Endothelial cell of umbilical vein (primary cell): ENCODE results near the gene MMP23B. TPM values are rescaled to one million over a fixed set of nuclear protein-coding genes. Genes with fewer than 3 reads are reported as not detected.

Source experiments
- BruUV-seq: library from RNA; stranded (reverse); fragments of 400-500 nt; replicated peaks from 2 replicates; lab custom pipeline; 2021; lab: Mats Ljungman, UMichigan
- CTCF ChIA-PET: fragments of 300-600, 350-600 bp; sonication (Branson Sonifier 250); formaldehyde crosslinking; loops from one replicate; lab custom pipeline; 2021; ENCODE audit warnings: antibody characterized with exemption, inconsistent platforms; lab: Charles Lee
- POLR2A ChIA-PET: fragments of 300-600, 350-600 bp; sonication (Branson Sonifier 250); formaldehyde crosslinking; loops from one replicate; lab custom pipeline; 2021; ENCODE audit warnings: antibody characterized with exemption, inconsistent platforms; lab: Charles Lee
- DNase-seq: peaks from one replicate; pipeline ENCODE4 v3.0.0-alpha.2; 2011; ENCODE audit warnings: low read depth, low spot score
- FAIRE-seq: peaks from 2 replicates; lab custom pipeline; 2011; peaks lifted over from hg19 to GRCh38; lab: Jason Lieb, UNC
- H2AFZ ChIP-seq: 2 replicates; pipeline ENCODE4 v1.6.0; 2012; ENCODE audit warnings: low read depth, low read length, control low read depth, inconsistent platforms
- H3K27ac ChIP-seq: 2 replicates; pipeline ENCODE4 v1.5.1; 2011; ENCODE audit warnings: low read depth, mild to moderate bottlenecking, control low read depth, low read length, moderate library complexity; ENCODE audit not compliant: insufficient read depth
- H3K27me3 ChIP-seq, 2 experiments: 2 replicates each; pipeline versions ENCODE4 v1.6.0 to v1.6.1; 2011; ENCODE audit warnings: low read length in 2 of 2, mixed read lengths in 1 of 2; ENCODE audit not compliant: control insufficient read depth in 2 of 2, insufficient read depth in 2 of 2
- H3K36me3 ChIP-seq, 2 experiments: 2 replicates in 1 of 2; 3 replicates in 1 of 2; pipeline ENCODE4 v1.5.1; 2011; ENCODE audit warnings: low read length in 2 of 2, mild to moderate bottlenecking in 1 of 2, moderate library complexity in 1 of 2; ENCODE audit not compliant: control insufficient read depth in 2 of 2, insufficient read depth in 2 of 2; ENCODE audit errors: extremely low read depth in 1 of 2
- H3K4me1 ChIP-seq: 3 replicates; pipeline ENCODE4 v1.5.1; 2011; ENCODE audit warnings: mild to moderate bottlenecking, low read length; ENCODE audit not compliant: control insufficient read depth, insufficient read depth; ENCODE audit errors: extremely low read depth
- H3K4me2 ChIP-seq: 2 replicates; pipeline ENCODE4 v1.6.1; 2011; ENCODE audit warnings: low read length, control low read depth, mixed read lengths; ENCODE audit not compliant: insufficient read depth
- H3K4me3 ChIP-seq, 3 experiments: fragments of 200-600 bp in 1 of 3; sonication (generic), shearing (Covaris generic) in 1 of 3; replicated peaks in 1 of 3; 2 replicates each; pipeline ENCODE4 v1.5.1; 2011 to 2016; ENCODE audit warnings: control low read depth in 3 of 3, low read length in 3 of 3, mild to moderate bottlenecking in 2 of 3, inconsistent platforms in 1 of 3, low read depth in 1 of 3, moderate library complexity in 1 of 3; ENCODE audit not compliant: insufficient read depth in 1 of 3
- H3K79me2 ChIP-seq: 2 replicates; pipeline ENCODE4 v1.6.0; 2012; ENCODE audit warnings: low read length, inconsistent platforms; ENCODE audit not compliant: control insufficient read depth, insufficient read depth
- H3K9ac ChIP-seq: replicated peaks from 2 replicates; pipeline ENCODE3; 2011; ENCODE audit warnings: low read length, control low read depth; ENCODE audit not compliant: insufficient read depth; ENCODE audit errors: extremely low read depth
- H3K9me1 ChIP-seq: replicated peaks from 3 replicates; pipeline ENCODE4 v1.6.0; 2011; ENCODE audit warnings: mild to moderate bottlenecking, low read length; ENCODE audit not compliant: control insufficient read depth, insufficient read depth; ENCODE audit errors: extremely low read depth
- H3K9me3 ChIP-seq: replicated peaks from 2 replicates; pipeline ENCODE4 v1.5.1; 2012; ENCODE audit warnings: low read length, inconsistent platforms; ENCODE audit not compliant: control insufficient read depth, insufficient read depth
- H4K20me1 ChIP-seq: replicated peaks from 2 replicates; pipeline ENCODE3; 2011; ENCODE audit warnings: mild to moderate bottlenecking, low read length; ENCODE audit not compliant: control insufficient read depth, insufficient read depth; ENCODE audit errors: extremely low read depth
- CTCF ChIP-seq, 2 donors: IDR thresholded peaks; 1 replicate in 1 of 2; 2 replicates in 1 of 2; pipeline ENCODE4 v1.5.1; 2011; ENCODE audit warnings: low read length in 2 of 2, mild to moderate bottlenecking in 2 of 2, moderate library complexity in 2 of 2, control low read depth in 1 of 2, inconsistent platforms in 1 of 2, low read depth in 1 of 2; ENCODE audit not compliant: insufficient read depth in 1 of 2; ENCODE audit errors: extremely low read depth in 1 of 2
- EZH2 ChIP-seq: IDR thresholded peaks from 2 replicates; pipeline ENCODE4 v1.6.1; 2012; ENCODE audit warnings: borderline replicate concordance, low read depth, mild to moderate bottlenecking, moderate library complexity, low read length, inconsistent platforms; ENCODE audit not compliant: severe bottlenecking
- FOS ChIP-seq: IDR thresholded peaks from 2 replicates; pipeline ENCODE4 v1.6.1; 2011; ENCODE audit warnings: mild to moderate bottlenecking, low read length, moderate library complexity, borderline replicate concordance; ENCODE audit not compliant: insufficient read depth
- GATA2 ChIP-seq: IDR thresholded peaks from 2 replicates; pipeline ENCODE4 v1.7.0; 2011; ENCODE audit warnings: low read depth, mild to moderate bottlenecking, moderate library complexity, mixed read lengths, low read length; ENCODE audit not compliant: insufficient read length, insufficient read depth
- JUN ChIP-seq: IDR thresholded peaks from 2 replicates; pipeline ENCODE4 v1.6.1; 2011; ENCODE audit warnings: borderline replicate concordance, low read depth; ENCODE audit not compliant: insufficient read length, insufficient read depth
- MAX ChIP-seq: IDR thresholded peaks from 2 replicates; pipeline ENCODE4 v1.6.1; 2011; ENCODE audit not compliant: insufficient read depth, insufficient read length
- MYC ChIP-seq: IDR thresholded peaks from one replicate; pipeline ENCODE4 v1.6.1; 2011; ENCODE audit warnings: mild to moderate bottlenecking, low read depth, low read length
- POLR2A ChIP-seq: IDR thresholded peaks from 2 replicates; pipeline ENCODE4 v1.6.1; 2012; ENCODE audit warnings: low read depth, mild to moderate bottlenecking, control low read depth, low read length
- POLR2AphosphoS5 ChIP-seq: IDR thresholded peaks from 2 replicates; pipeline ENCODE4 v1.6.1; 2012; ENCODE audit warnings: low read depth, mild to moderate bottlenecking, control low read depth, low read length, moderate library complexity; ENCODE audit not compliant: insufficient read depth
- dilution Hi-C: fragments of 300-500 bp; cut with MboI; formaldehyde crosslinking; loops from one replicate; pipeline ENCODE4 v1.15.0; 2019; ENCODE audit warnings: low sequenced_read_pairs; ENCODE audit not compliant: extremely low pct_ligation_motif_present
- intact Hi-C: fragments of 100-400 bp; cut with micrococcal nuclease; formaldehyde crosslinking; loops from one replicate; pipeline ENCODE4 v1.10.0; 2022
- polyA plus RNA-seq, 4 experiments: library from polyadenylated mRNA; depleted of rRNA in 3 of 4; stranded (reverse) in 3 of 4; unstranded in 1 of 4; fragments of >200 nt; gene quantifications; 2 replicates each; pipeline versions ENCODE4 v1.2.1 to v1.2.3, GENCODE V29; 2011 to 2012; ENCODE audit warnings: missing spikeins in 1 of 4
- total RNA-seq: library from RNA; stranded (reverse); gene quantifications from 2 replicates; pipeline ENCODE4 v1.2.3, GENCODE V29; 2021

MMP23B gene
- total and polyA plus RNA-seq, 2 donors (not counting 3 experiments of a cell fraction or from before 2014, with no cell fraction given): 0.62 to 5.3 TPM

GRCh38 chr1:1605034-1605591 lies 26.9 kb upstream of the MMP23B start:
- dilution Hi-C loops: no loop called here
- H3K27ac ChIP-seq: no peak overlapping the region
- BruUV-seq: no TSS peak
- no peaks in the 10 kb centered on the region for H3K9me1 ChIP-seq
- FAIRE-seq: no peak
- DNase-seq: no peak
- H3K36me3 ChIP-seq: no peaks in the 10 kb centered on the region
- H3K4me3 ChIP-seq: no peak overlapping the region
- no peak overlapping the region for H3K4me2 ChIP-seq
- no peak overlapping the region for H2AFZ ChIP-seq
- H3K4me1 ChIP-seq: no peaks in the 10 kb centered on the region
- ChIA-PET CTCF (no interaction called here), POLR2A (no interaction called here)
- H3K79me2 ChIP-seq: no peaks in the 10 kb centered on the region
- H3K27me3 ChIP-seq: peaks cover 4 to 8% of the 10 kb centered on the region in 2 experiments
- TF ChIP-seq JUN (no peak), POLR2AphosphoS5 (no peak), GATA2 (no peak)
- no peaks in the 10 kb centered on the region for H3K9me3 ChIP-seq
- H3K9ac ChIP-seq: no peak overlapping the region
- H4K20me1 ChIP-seq: no peaks in the 10 kb centered on the region
- intact Hi-C loops: no loop called here

GRCh38 chr1:1605724-1606123 lies 26.2 kb upstream of the MMP23B start:
- Histone ChIP-seq H3K9me1 (no peaks in the 10 kb centered on the region), H3K4me1 (no peaks in the 10 kb centered on the region), H3K4me2 (no peak overlapping the region), H3K27ac (no peak overlapping the region), H3K9me3 (no peaks in the 10 kb centered on the region), H3K9ac (no peak overlapping the region), H3K27me3 (peaks cover 1 to 3% of the 10 kb centered on the region in 2 experiments), H2AFZ (no peak overlapping the region), H3K4me3 (no peak overlapping the region), H3K79me2 (no peaks in the 10 kb centered on the region), H3K36me3 (no peaks in the 10 kb centered on the region), H4K20me1 (no peaks in the 10 kb centered on the region)
- FAIRE-seq (no peak), DNase-seq (no peak)
- ChIA-PET POLR2A (no interaction called here), CTCF (no interaction called here)
- BruUV-seq: no TSS peak
- no peak for TF ChIP-seq POLR2A
- no peak for TF ChIP-seq MAX
- no peak for TF ChIP-seq MYC
- no peak for TF ChIP-seq JUN
- no peak for TF ChIP-seq FOS
- no peak for TF ChIP-seq EZH2
- TF ChIP-seq GATA2: no peak
- no peak for TF ChIP-seq CTCF (IDR thresholded peaks at IDR 0.05; ENCODE audit: extremely low read depth in 1 of 2, insufficient read depth in 1 of 2, low read depth in 1 of 2, low read length in 2 of 2)
- no peak for TF ChIP-seq POLR2AphosphoS5
- intact Hi-C loops (no loop called here), dilution Hi-C loops (no loop called here)
